Kidney (tissue), 14 donors: Measurements from ENCODE around the gene TAPT1. TPM values are rescaled to one million over a fixed set of nuclear protein-coding genes. Genes with fewer than 3 reads are reported as not detected.

ENCODE experiments used
- DNase-seq, 5 donors: peaks; one replicate each; pipeline ENCODE4 v3.0.0-alpha.2; 2013 to 2020
- FAIRE-seq: peaks from 2 replicates; lab custom pipeline; 2012; peaks lifted over from hg19 to GRCh38; lab: Jason Lieb, UNC
- H3K27ac ChIP-seq, 2 donors: one replicate each; pipeline ENCODE4 v1.7.0; 2013; ENCODE audit warnings: low read depth in 2 of 2, low read length in 2 of 2, inconsistent platforms in 1 of 2
- H3K27me3 ChIP-seq: one replicate; pipeline ENCODE4 v1.7.1; 2013; ENCODE audit warnings: low read length, inconsistent platforms; ENCODE audit not compliant: control insufficient read depth, insufficient read depth
- H3K36me3 ChIP-seq, 3 donors: one replicate each; pipeline versions ENCODE4 v1.7.0 to v1.7.1; 2013; ENCODE audit warnings: low read length in 3 of 3, control low read depth in 1 of 3, inconsistent platforms in 1 of 3; ENCODE audit not compliant: insufficient read depth in 3 of 3, control insufficient read depth in 2 of 3
- H3K4me1 ChIP-seq, 3 donors: one replicate each; pipeline versions ENCODE4 v1.7.0 to v1.7.1; 2013; ENCODE audit warnings: low read length in 3 of 3, inconsistent platforms in 1 of 3, low read depth in 1 of 3; ENCODE audit not compliant: control insufficient read depth in 2 of 3, insufficient read depth in 2 of 3
- H3K4me3 ChIP-seq, 3 donors: one replicate each; pipeline versions ENCODE4 v1.7.0 to v1.8.1; 2013; ENCODE audit warnings: low read length in 3 of 3, control low read depth in 1 of 3, inconsistent platforms in 1 of 3
- H3K9ac ChIP-seq, 3 donors: one replicate each; pipeline versions ENCODE4 v1.7.0 to v1.7.1; 2013; ENCODE audit warnings: low read length in 3 of 3, control low read depth in 1 of 3, inconsistent platforms in 1 of 3
- H3K9me3 ChIP-seq, 3 donors: one replicate each; pipeline versions ENCODE4 v1.7.0 to v1.7.1; 2013; ENCODE audit warnings: low read length in 3 of 3, control low read depth in 1 of 3, inconsistent platforms in 1 of 3; ENCODE audit not compliant: control insufficient read depth in 2 of 3, insufficient read depth in 1 of 3
- CTCF ChIP-seq: IDR thresholded peaks from 3 replicates; pipeline ENCODE4 v1.5.1; 2012; ENCODE audit warnings: mild to moderate bottlenecking, moderate library complexity, borderline replicate concordance; ENCODE audit not compliant: insufficient read depth; ENCODE audit errors: extremely low read depth
- intact Hi-C: fragments of 100-400 bp; cut with DNase I; formaldehyde crosslinking; loops from one replicate; pipeline ENCODE4 v1.11.1; 2022
- polyA plus RNA-seq: library from polyadenylated mRNA; stranded (reverse); fragments of 350-450 nt; fragmentation: Illumina TruSeq; extraction: RNeasy Lipid Tissue Mini Kit (QIAGEN cat#74804); gene quantifications from one replicate; pipeline ENCODE4 v1.2.3, GENCODE V29; 2014; ENCODE audit warnings: low read depth, low replicate concordance; ENCODE audit not compliant: insufficient read depth
- total RNA-seq: library from RNA; stranded (reverse); fragmentation: NEBNext Ultra II Directional; extraction: Animal tissue kit (Norgen Biotek cat#: 25700); gene quantifications from one replicate; pipeline ENCODE4 v1.2.1, GENCODE V29; 2021
- donor health status: control.
- donor health status: control.
- donor health status: control.
- donor health status: control.
- donor health status: control.
- donor health status: DM: yes; HTN: yes; CAD: no.
- donor health status: Normal renal cell carcinoma (clear cell type).

Gene TAPT1
- total and polyA plus RNA-seq, 2 donors from 2014 or later: 20.8 to 36.8 TPM

- H3K9ac ChIP-seq: no peak overlapping the region
- no peak overlapping the region for H3K27ac ChIP-seq
- intact Hi-C loops: no loop called here
- H3K36me3 ChIP-seq: no peaks in the 10 kb centered on the region
- no peaks in the 10 kb centered on the region for H3K27me3 ChIP-seq
- no peak overlapping the region for H3K4me3 ChIP-seq
- H3K4me1 ChIP-seq: no peaks in the 10 kb centered on the region
- no peak for FAIRE-seq
- no peak for TF ChIP-seq CTCF
- peaks cover 0 to 14% (median 5%) of the 10 kb centered on the region in 3 donors for H3K9me3 ChIP-seq
- no peak for DNase-seq
Measured at GRCh38 chr4:16142598-16143310, 83.5 kb downstream of the TAPT1 start.

GRCh38 chr4:16140879-16141249, 85.4 kb downstream of the TAPT1 start:
- Histone ChIP-seq H3K27me3 (no peaks in the 10 kb centered on the region), H3K4me3 (no peak overlapping the region), H3K27ac (peak overlapping the region; percentile 55 to 59), H3K9me3 (peaks cover 0 to 11% (median 5%) of the 10 kb centered on the region in 3 donors), H3K9ac (no peak overlapping the region), H3K4me1 (no peaks in the 10 kb centered on the region), H3K36me3 (no peaks in the 10 kb centered on the region)
- peak in 3 of 5 donors; percentile 39 to 82 (median 74) for DNase-seq
- TF ChIP-seq CTCF: no peak
- intact Hi-C loops: no loop called here
- FAIRE-seq: no peak

DNA sequence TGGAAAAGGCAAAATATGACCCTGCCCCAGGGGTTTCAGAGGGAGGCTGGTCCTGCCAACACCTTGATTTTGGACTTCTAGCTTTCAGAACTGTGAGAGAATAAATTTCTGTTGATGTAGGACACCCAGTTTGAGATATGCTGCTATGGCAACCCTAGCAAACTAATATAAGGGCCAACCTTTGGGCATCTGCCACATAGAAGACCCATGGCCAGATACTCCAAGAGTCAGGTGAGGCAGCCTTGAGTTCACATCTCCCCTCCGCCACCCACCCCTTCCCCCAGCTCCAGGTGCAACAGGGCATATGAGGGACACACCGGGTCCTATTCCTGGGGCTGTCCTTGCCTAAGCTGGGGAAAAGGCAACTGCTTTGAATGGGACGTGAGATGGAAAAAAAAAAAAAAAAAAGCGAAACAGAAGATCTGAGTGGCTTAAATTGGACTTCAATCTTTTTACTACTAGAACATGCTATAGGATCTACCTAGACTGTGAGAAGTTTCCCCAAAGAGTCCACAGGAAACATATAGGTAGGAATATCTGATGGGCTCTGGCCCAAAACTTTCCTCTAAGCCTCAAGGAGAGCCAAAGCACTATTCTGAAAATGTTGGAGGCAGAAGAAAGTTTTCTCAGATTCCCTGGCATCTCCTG, 85.9 kb downstream of the TAPT1 start:
- intact Hi-C loops: no loop called here
- no peaks in the 10 kb centered on the region for H3K27me3 ChIP-seq
- no peak for DNase-seq
- H3K4me3 ChIP-seq: no peak overlapping the region
- H3K4me1 ChIP-seq: no peaks in the 10 kb centered on the region
- no peak for FAIRE-seq
- H3K27ac ChIP-seq: peak overlapping the region; percentile 50 to 51
- H3K9ac ChIP-seq: no peak overlapping the region
- TF ChIP-seq CTCF: no peak
- H3K9me3 ChIP-seq: peaks cover 0 to 9% (median 5%) of the 10 kb centered on the region in 3 donors
- no peaks in the 10 kb centered on the region for H3K36me3 ChIP-seq
